ENCODE data around the gene SYMPK. TPM values are rescaled to one million over a fixed set of nuclear protein-coding genes. Genes with fewer than 3 reads are reported as not detected.
"Not testable (repeated sequence)": the region's sequence is repeated elsewhere in the genome, so short reads cannot be mapped to it uniquely, and the experiment has no call there.

Gene SYMPK
- total RNA-seq, 4 donors from 2014 or later: 32.8 to 76.3 (median 44.1) TPM

DNA sequence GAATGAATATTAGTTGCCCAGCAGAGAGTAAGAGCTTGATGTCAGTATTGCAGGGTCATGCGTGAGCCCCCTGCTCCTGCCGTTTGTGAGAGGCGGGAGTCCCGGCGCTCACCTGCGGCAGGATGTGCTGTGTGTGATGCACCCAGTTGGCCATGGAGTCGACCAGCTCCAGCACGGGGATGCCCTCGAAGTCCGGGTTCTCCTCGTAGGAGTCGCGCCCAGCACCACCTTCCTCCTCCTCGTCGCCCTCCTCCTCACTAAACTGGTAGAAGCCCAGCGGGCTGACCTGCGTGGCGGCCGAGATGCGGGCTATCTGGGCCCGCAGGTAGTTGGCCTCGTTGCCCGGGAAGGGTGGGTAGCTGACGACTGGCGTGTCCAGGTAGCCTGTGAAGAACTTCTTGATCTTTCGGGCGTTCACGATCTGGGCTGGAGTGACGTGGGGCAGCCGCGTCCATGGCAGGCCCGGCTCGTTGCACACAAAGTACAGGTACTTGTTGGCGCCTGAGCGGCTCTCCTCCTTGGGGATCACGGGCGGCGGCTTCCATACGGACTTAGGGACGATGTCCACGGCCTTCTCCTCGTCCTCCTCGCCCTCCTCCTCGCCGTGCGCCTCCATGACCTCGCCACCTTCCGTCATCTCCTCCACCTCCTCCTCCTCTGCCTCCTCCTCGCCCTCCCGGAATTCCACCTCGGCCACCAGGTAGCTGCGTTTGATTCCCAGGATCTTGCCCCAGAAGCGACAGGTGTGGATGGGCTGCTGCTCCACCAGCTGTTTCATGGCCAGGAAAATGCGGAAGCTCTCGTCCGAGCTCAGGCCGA lies 58.6 kb downstream of the SYMPK start:
- Histone ChIP-seq H3K27ac (no peak overlapping the region), H3K4me3 (no peak overlapping the region), H3K4me1 (peaks cover 3% of the 10 kb centered on the region), H3K36me3 (no peaks in the 10 kb centered on the region), H3K27me3 (no peaks in the 10 kb centered on the region), H3K9me3 (no peaks in the 10 kb centered on the region)
- no peak for DNase-seq (ENCODE audit: low spot score in 2 of 2)
- 85% methylated on average over 50 of the region's 57 CpGs for WGBS
- no peak for TF ChIP-seq POLR2A (IDR thresholded peaks at IDR 0.05)
- TF ChIP-seq POLR2AphosphoS5 (IDR thresholded peaks at IDR 0.05): no peak
- no peak for TF ChIP-seq CTCF (IDR thresholded peaks at IDR 0.05)

- 84% methylated on average over 7 of the region's 7 CpGs for WGBS
- no peaks in the 10 kb centered on the region for H3K9me3 ChIP-seq
Observed at GRCh38 chr19:45801603-45802175, 61.3 kb downstream of the SYMPK start.

DNA sequence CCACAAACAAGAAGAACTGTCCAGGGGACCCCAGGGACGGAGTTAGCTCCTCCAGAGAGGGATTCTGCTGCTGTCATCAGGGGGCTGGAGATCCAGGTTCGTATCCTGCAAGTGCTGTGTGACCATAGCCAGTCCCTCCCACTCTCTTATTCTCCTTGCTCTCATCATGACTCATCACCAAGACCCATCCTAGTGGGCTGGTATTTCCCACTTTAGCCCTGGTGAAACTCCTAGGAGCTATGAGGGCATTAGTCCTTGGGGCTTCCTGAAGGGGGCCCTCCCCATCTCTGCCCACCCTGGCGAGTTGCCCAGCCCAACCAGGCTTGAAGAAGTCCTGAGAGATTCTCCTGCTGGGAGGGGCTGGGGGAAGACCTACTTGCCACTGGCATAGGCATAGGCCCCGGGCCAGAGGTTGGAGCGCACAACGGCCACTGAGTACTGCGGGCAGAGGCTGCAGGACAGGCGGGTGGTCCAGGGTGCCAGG lies 62.8 kb downstream of the SYMPK start:
- no peak overlapping the region for H3K4me3 ChIP-seq
- no peaks in the 10 kb centered on the region for H3K36me3 ChIP-seq
- H3K4me1 ChIP-seq: peaks cover 11% of the 10 kb centered on the region
- no peak overlapping the region for H3K27ac ChIP-seq
- no peaks in the 10 kb centered on the region for H3K9me3 ChIP-seq
- DNase-seq (ENCODE audit: low spot score in 2 of 2): no peak
- H3K27me3 ChIP-seq: no peaks in the 10 kb centered on the region
- no peak for TF ChIP-seq POLR2AphosphoS5 (IDR thresholded peaks at IDR 0.05)
- no peak for TF ChIP-seq EP300 (IDR thresholded peaks at IDR 0.05)
- no peak for TF ChIP-seq POLR2A (IDR thresholded peaks at IDR 0.05)
- TF ChIP-seq CTCF (IDR thresholded peaks at IDR 0.05): no peak
- WGBS: 73% methylated on average over 6 of the region's 8 CpGs

More at GRCh38 chr19:45801603-45802175, 61.3 kb downstream of the SYMPK start:
- Histone ChIP-seq H3K27ac (no peak overlapping the region), H3K4me1 (peaks cover 11% of the 10 kb centered on the region), H3K36me3 (no peaks in the 10 kb centered on the region), H3K27me3 (no peaks in the 10 kb centered on the region), H3K4me3 (no peak overlapping the region)
- DNase-seq (ENCODE audit: low spot score in 2 of 2): no peak
- TF ChIP-seq EP300 (IDR thresholded peaks at IDR 0.05) (no peak), CTCF (IDR thresholded peaks at IDR 0.05) (no peak), POLR2A (IDR thresholded peaks at IDR 0.05) (no peak), POLR2AphosphoS5 (IDR thresholded peaks at IDR 0.05) (no peak)

GRCh38 chr19:45799541-45799940 lies 63.4 kb downstream of the SYMPK start:
- H3K9me3 ChIP-seq; DNase-seq (ENCODE audit: low spot score in 2 of 2); H3K27ac ChIP-seq; H3K4me3 ChIP-seq; H3K36me3 ChIP-seq; H3K27me3 ChIP-seq: not testable (repeated sequence)
- WGBS: 55% methylated on average over 5 of the region's 5 CpGs
- peaks cover 11% of the 10 kb centered on the region for H3K4me1 ChIP-seq

DNA sequence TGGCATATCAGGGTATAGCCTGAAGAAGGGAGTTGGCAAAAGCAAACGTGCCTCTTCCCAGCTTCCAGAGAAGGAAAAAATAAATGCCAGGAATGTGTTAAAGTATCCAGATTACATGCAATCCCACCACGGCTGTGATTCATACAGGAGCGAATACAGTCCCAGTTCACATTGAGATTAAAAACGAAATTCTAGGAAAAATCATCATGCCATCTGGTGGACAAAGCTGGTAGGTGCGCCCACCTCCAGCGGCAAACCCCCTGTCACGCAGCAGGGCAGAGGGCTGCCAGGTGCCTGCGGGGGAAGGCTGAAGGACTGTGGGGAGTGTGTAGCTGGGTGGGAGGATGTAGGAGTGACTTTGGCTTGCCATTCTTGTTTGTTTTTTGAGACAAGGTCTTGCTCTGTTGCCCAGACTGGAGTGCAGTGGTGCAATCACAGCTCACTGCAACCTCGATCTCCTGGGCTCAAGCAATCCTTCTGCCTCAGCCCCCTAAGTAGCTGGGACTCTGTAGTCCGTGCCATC lies 63.9 kb downstream of the SYMPK start:
- Histone ChIP-seq H3K36me3 (no peaks in the 10 kb centered on the region), H3K27me3 (no peaks in the 10 kb centered on the region), H3K27ac (no peak overlapping the region), H3K4me3 (no peak overlapping the region), H3K4me1 (peaks cover 11% of the 10 kb centered on the region), H3K9me3 (no peaks in the 10 kb centered on the region)
- 8% methylated on average over 10 of the region's 10 CpGs for WGBS
- DNase-seq (ENCODE audit: low spot score in 2 of 2): no peak
- TF ChIP-seq EP300 (IDR thresholded peaks at IDR 0.05) (no peak), POLR2AphosphoS5 (IDR thresholded peaks at IDR 0.05) (no peak), CTCF (IDR thresholded peaks at IDR 0.05) (peak; percentile 85 to 87), POLR2A (IDR thresholded peaks at IDR 0.05) (no peak)

All from suprapubic skin (tissue), 4 donors.